GM19351 (cell line): ENCODE results near the gene CA4.
"Not testable (repeated sequence)": the region's sequence is repeated elsewhere in the genome, so short reads cannot be mapped to it uniquely, and the experiment has no call there.

Experiments used
- ATAC-seq: cut with Tn5 transposase; IDR thresholded peaks from one replicate; pipeline ENCODE4 v1.9.1; 2021; ENCODE audit warnings: mild to moderate bottlenecking, moderate library complexity; ENCODE audit not compliant: unreplicated experiment

CA4 gene

GRCh38 chr17:60149691-60150582 is at the start of gene CA4:
CA4 (plus strand) TSS chr17:60149973; CDS start chr17:60150035, 62 bp downstream.
- ATAC-seq: no peak

GRCh38 chr17:60100577-60100976 is 49.2 kb upstream of the CA4 start:
- not testable (repeated sequence) for ATAC-seq

- not testable (repeated sequence) for ATAC-seq
These were observed 47.6 kb upstream of the CA4 start for GRCh38 chr17:60102015-60102631.

- no peak for ATAC-seq
These were observed 47.1 kb upstream of the CA4 start for GRCh38 chr17:60102632-60103096.

GRCh38 chr17:60103957-60104356 is 45.8 kb upstream of the CA4 start:
- no peak for ATAC-seq

- ATAC-seq: no peak
These were observed 43.3 kb upstream of the CA4 start for GRCh38 chr17:60106340-60107059.

- no peak for ATAC-seq
These were observed 42.1 kb upstream of the CA4 start for GRCh38 chr17:60107526-60108257.

GRCh38 chr17:60108309-60108708 is 41.5 kb upstream of the CA4 start:
- ATAC-seq: not testable (repeated sequence)

GRCh38 chr17:60108712-60109111 is 41.1 kb upstream of the CA4 start:
- no peak for ATAC-seq

GRCh38 chr17:60109161-60109560 is 40.6 kb upstream of the CA4 start:
- ATAC-seq: no peak

GRCh38 chr17:60110586-60110985 is 39.2 kb upstream of the CA4 start:
- no peak for ATAC-seq

GRCh38 chr17:60111661-60112060 is 38.1 kb upstream of the CA4 start:
- not testable (repeated sequence) for ATAC-seq

GRCh38 chr17:60115364-60115763 is 34.4 kb upstream of the CA4 start:
- ATAC-seq: not testable (repeated sequence)

GRCh38 chr17:60116196-60116595 is 33.6 kb upstream of the CA4 start:
- ATAC-seq: not testable (repeated sequence)

GRCh38 chr17:60119162-60119561 is 30.6 kb upstream of the CA4 start:
- not testable (repeated sequence) for ATAC-seq

- not testable (repeated sequence) for ATAC-seq
These were observed 29.7 kb upstream of the CA4 start for GRCh38 chr17:60119807-60120748.

- no peak for ATAC-seq
These were observed 22.4 kb upstream of the CA4 start for GRCh38 chr17:60127068-60128064.

GRCh38 chr17:60128171-60128859 is 21.5 kb upstream of the CA4 start:
- no peak for ATAC-seq
